NT2/D1 (cell line): Measurements from ENCODE around the gene CALB2.

ENCODE experiments used
- DNase-seq: peaks from one replicate; pipeline ENCODE4 v3.0.0-alpha.2; 2011; ENCODE audit warnings: low read depth, low spot score
- H3K27me3 ChIP-seq: 2 replicates; pipeline ENCODE4 v1.6.0; 2011; ENCODE audit warnings: mild to moderate bottlenecking; ENCODE audit not compliant: insufficient read length, insufficient read depth
- H3K36me3 ChIP-seq: 2 replicates; pipeline ENCODE4 v1.6.1; 2011; ENCODE audit warnings: mild to moderate bottlenecking, low read length, mixed read lengths; ENCODE audit not compliant: insufficient read depth, insufficient read length
- H3K4me1 ChIP-seq: 2 replicates; pipeline ENCODE4 v1.5.1; 2011; ENCODE audit not compliant: insufficient read depth, insufficient read length
- H3K4me3 ChIP-seq: 2 replicates; pipeline ENCODE4 v1.5.1; 2011; ENCODE audit warnings: low read depth; ENCODE audit not compliant: insufficient read length
- H3K9ac ChIP-seq: 2 replicates; pipeline ENCODE4 v1.6.0; 2011; ENCODE audit warnings: low read depth; ENCODE audit not compliant: insufficient read length
- H3K9me3 ChIP-seq: 2 replicates; pipeline ENCODE4 v1.5.1; 2011; ENCODE audit warnings: mild to moderate bottlenecking, low read length; ENCODE audit not compliant: insufficient read depth
- SUZ12 ChIP-seq: IDR thresholded peaks from 2 replicates; pipeline ENCODE4 v1.6.1; 2011; ENCODE audit not compliant: insufficient read length, insufficient read depth; ENCODE audit errors: extremely low read depth
- YY1 ChIP-seq: IDR thresholded peaks from 2 replicates; pipeline ENCODE4 v1.6.1; 2011; ENCODE audit not compliant: insufficient read length, insufficient read depth
- ZNF274 ChIP-seq: IDR thresholded peaks from 2 replicates; pipeline ENCODE4 v1.6.1; 2011; ENCODE audit warnings: mild to moderate bottlenecking, low read depth, low read length

The CALB2 gene

GRCh38 chr16:71399801-71400563, 41.5 kb downstream of the CALB2 start:
- no peak for TF ChIP-seq ZNF274
- no peak for TF ChIP-seq YY1
- H3K36me3 ChIP-seq, result no peaks in the 10 kb centered on the region
- H3K4me1 ChIP-seq, result no peaks in the 10 kb centered on the region
- DNase-seq, result no peak
- H3K9me3 ChIP-seq, result peaks cover 18% of the 10 kb centered on the region
- no peak overlapping the region for H3K4me3 ChIP-seq
- H3K9ac ChIP-seq, result no peak overlapping the region
- no peaks in the 10 kb centered on the region for H3K27me3 ChIP-seq

DNA sequence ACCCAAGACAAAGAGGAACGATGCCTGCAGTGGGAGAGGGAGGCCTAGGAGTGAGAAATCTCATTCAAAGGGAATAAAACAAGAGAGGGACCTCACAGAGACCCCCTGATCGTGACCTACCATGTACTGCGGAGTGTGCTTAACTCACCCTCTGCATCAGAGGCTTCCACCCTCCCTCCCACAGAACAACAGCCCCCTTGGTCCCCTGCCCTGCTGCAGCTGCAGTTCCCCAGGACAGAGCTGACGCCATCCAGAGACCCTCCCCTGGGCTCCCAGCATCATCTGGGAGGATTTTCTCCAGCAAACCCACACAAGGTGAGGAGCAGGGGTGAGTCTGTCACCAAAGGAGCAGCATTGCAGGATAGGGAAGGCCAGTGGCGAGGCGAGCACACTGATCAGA, 43.5 kb downstream of the CALB2 start:
- peaks cover 19% of the 10 kb centered on the region for H3K9me3 ChIP-seq
- H3K9ac ChIP-seq, result no peak overlapping the region
- no peak for TF ChIP-seq YY1
- no peak for TF ChIP-seq ZNF274
- TF ChIP-seq SUZ12, result no peak
- no peak for DNase-seq
- no peaks in the 10 kb centered on the region for H3K27me3 ChIP-seq
- no peak overlapping the region for H3K4me3 ChIP-seq
- no peaks in the 10 kb centered on the region for H3K36me3 ChIP-seq
- H3K4me1 ChIP-seq, result no peaks in the 10 kb centered on the region

DNA sequence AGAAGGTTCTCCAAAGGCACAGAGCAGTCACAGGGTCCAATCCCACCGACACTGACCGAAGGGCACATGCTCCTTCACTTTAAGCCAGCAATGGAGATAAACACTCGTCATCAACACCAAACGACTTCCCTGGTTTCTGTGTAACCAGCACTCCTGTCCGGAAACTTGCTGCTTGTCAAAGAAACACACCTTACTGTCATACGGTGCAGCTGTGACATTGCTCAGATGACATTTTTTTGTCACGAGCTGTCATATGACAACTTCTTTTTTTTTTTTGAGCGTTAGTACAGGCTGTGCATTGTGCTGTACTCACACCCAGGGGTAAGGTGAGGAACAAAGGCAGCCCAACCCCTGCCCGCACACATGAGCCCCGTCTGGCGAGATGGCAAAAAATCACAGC, 44.2 kb downstream of the CALB2 start:
- H3K27me3 ChIP-seq, result no peaks in the 10 kb centered on the region

DNA sequence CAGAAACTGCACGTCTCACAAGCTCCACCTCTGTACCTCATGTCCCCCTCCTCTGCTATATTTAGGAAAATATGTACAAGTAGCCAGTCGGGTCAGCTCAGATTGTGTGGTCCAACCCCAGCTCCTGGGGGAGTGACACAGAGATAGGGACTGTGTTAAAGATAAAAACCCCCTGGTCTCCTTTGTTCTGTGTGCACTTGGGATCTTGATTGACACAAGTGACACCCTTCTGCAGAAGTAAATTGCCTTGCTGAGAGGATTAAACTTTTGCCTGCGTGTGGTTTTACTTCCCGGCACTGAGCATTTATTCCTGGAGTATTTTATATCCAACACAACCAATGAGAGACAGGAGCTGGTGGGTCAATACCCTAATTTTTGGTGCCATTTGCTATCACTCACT, 45.8 kb downstream of the CALB2 start:
- Histone ChIP-seq H3K4me3 (no peak overlapping the region), H3K36me3 (no peaks in the 10 kb centered on the region), H3K4me1 (no peaks in the 10 kb centered on the region), H3K27me3 (no peaks in the 10 kb centered on the region), H3K9ac (no peak overlapping the region), H3K9me3 (peaks cover 19% of the 10 kb centered on the region)
- no peak for DNase-seq
- no peak for TF ChIP-seq SUZ12
- TF ChIP-seq ZNF274, result no peak
- no peak for TF ChIP-seq YY1

More for the DNA sequence above, 44.2 kb downstream of the CALB2 start:
- Histone ChIP-seq H3K9me3 (peaks cover 19% of the 10 kb centered on the region), H3K36me3 (no peaks in the 10 kb centered on the region), H3K9ac (no peak overlapping the region), H3K4me3 (no peak overlapping the region), H3K4me1 (no peaks in the 10 kb centered on the region)
- no peak for TF ChIP-seq ZNF274
- no peak for TF ChIP-seq YY1
- TF ChIP-seq SUZ12, result no peak
- DNase-seq, result no peak

DNA sequence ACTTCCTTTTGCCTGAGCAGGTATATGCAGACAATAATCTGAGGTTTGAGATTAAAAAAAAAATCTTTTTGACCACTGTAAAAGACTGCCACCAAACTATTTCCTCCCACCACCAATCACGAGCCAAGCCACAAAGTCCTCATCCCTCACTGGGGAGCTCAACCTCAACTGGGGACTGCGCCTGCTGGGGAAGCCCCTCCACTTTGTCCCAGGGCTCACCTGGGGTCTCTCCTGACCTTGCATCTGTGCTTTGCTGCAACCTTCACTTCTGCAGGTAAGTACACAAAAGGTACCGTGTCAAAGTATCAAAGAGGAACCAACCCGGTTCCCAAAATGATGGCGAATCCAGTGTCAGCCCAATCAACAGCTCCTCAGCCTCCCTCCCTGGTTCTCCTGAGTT, 47.8 kb downstream of the CALB2 start:
- Histone ChIP-seq H3K4me3 (no peak overlapping the region), H3K27me3 (no peaks in the 10 kb centered on the region), H3K4me1 (no peaks in the 10 kb centered on the region), H3K9ac (no peak overlapping the region), H3K9me3 (peaks cover 19% of the 10 kb centered on the region), H3K36me3 (no peaks in the 10 kb centered on the region)
- TF ChIP-seq ZNF274 (no peak), YY1 (no peak), SUZ12 (no peak)
- DNase-seq, result no peak

GRCh38 chr16:71406724-71407123, 48.2 kb downstream of the CALB2 start:
- TF ChIP-seq ZNF274, result no peak
- TF ChIP-seq YY1, result no peak
- TF ChIP-seq SUZ12, result no peak
- peaks cover 19% of the 10 kb centered on the region for H3K9me3 ChIP-seq

GRCh38 chr16:71407731-71408130, 49.2 kb downstream of the CALB2 start:
- Histone ChIP-seq H3K36me3 (no peaks in the 10 kb centered on the region), H3K27me3 (no peaks in the 10 kb centered on the region), H3K9ac (no peak overlapping the region), H3K9me3 (peaks cover 19% of the 10 kb centered on the region), H3K4me3 (no peak overlapping the region), H3K4me1 (peaks cover 2% of the 10 kb centered on the region)
- no peak for TF ChIP-seq SUZ12
- no peak for TF ChIP-seq ZNF274
- TF ChIP-seq YY1, result no peak
- no peak for DNase-seq

More at GRCh38 chr16:71406724-71407123, 48.2 kb downstream of the CALB2 start:
- no peaks in the 10 kb centered on the region for H3K36me3 ChIP-seq
- no peak overlapping the region for H3K9ac ChIP-seq
- no peak for DNase-seq
- H3K27me3 ChIP-seq, result no peaks in the 10 kb centered on the region
- no peaks in the 10 kb centered on the region for H3K4me1 ChIP-seq
- H3K4me3 ChIP-seq, result no peak overlapping the region

DNA sequence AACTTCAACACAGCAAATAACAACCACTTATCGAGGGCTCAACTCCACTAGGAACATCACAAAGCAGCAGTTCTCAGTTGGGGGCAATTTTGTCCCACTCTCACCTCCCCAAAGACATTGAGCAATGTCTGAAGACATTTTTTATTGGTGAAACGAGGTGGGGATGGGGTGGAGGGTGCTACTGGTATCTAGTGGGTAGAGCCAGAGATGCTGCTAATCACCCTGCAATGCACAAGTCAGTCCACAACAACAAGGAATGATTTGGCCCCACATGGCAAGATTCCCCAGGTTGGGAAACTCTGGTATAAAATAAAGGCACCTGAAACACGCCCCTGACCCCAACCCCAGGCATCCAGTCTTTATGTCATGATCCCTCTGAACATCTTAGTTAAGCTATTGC, 50.0 kb downstream of the CALB2 start:
- Histone ChIP-seq H3K9me3 (peaks cover 16% of the 10 kb centered on the region), H3K4me3 (no peak overlapping the region), H3K9ac (no peak overlapping the region), H3K36me3 (no peaks in the 10 kb centered on the region), H3K4me1 (peaks cover 5% of the 10 kb centered on the region), H3K27me3 (no peaks in the 10 kb centered on the region)
- no peak for TF ChIP-seq ZNF274
- no peak for TF ChIP-seq SUZ12
- no peak for TF ChIP-seq YY1
- no peak for DNase-seq
